ENCODE results near the gene TOGARAM1. TPM values are rescaled to one million over a fixed set of nuclear protein-coding genes. Genes with fewer than 3 reads are reported as not detected.

The TOGARAM1 gene
- total and polyA plus RNA-seq, 7 experiments from 2014 or later = 8.7 to 17.5 (median 12.0) TPM

GRCh38 chr14:45038865-45039264 is 76.9 kb downstream of the TOGARAM1 start:
- Histone ChIP-seq H3K4me3 (ENCODE audit: low read length) (no peak overlapping the region), H3K36me3 (ENCODE audit: control insufficient read depth in 2 of 3, insufficient read depth in 3 of 3, low read length in 3 of 3) (peaks cover 0 to 21% (median 0%) of the 10 kb centered on the region in 3 experiments), H3K4me1 (ENCODE audit: control insufficient read depth in 2 of 2, insufficient read depth in 2 of 2, low read length in 2 of 2) (no peaks in the 10 kb centered on the region), H3K27me3 (ENCODE audit: control insufficient read depth in 2 of 2, insufficient read depth in 2 of 2, low read length in 2 of 2) (no peaks in the 10 kb centered on the region), H3K27ac (ENCODE audit: low read depth, low read length) (no peak overlapping the region), H3K9me3 (ENCODE audit: control insufficient read depth in 2 of 3, low read length in 3 of 3) (no peaks in the 10 kb centered on the region)
- ATAC-seq (no peak), DNase-seq (no peak)
- H3K9me3 Mint-ChIP-seq = peaks cover 0 to 3% (median 0%) of the 10 kb centered on the region in 11 donors
- H3K27me3 Mint-ChIP-seq = no peaks in the 10 kb centered on the region
- CTCF ChIA-PET = no interaction called here
- no peak overlapping the region for H3K4me3 Mint-ChIP-seq
- H3K36me3 Mint-ChIP-seq = peaks cover 10 to 52% (median 35%) of the 10 kb centered on the region in 5 donors
- no peak overlapping the region for H3K27ac Mint-ChIP-seq
- peaks cover 0 to 6% (median 0%) of the 10 kb centered on the region in 7 donors for H3K4me1 Mint-ChIP-seq
- POLR2A ChIA-PET = no interaction called here
- intact Hi-C loops (cut with micrococcal nuclease) = no loop called here

DNA sequence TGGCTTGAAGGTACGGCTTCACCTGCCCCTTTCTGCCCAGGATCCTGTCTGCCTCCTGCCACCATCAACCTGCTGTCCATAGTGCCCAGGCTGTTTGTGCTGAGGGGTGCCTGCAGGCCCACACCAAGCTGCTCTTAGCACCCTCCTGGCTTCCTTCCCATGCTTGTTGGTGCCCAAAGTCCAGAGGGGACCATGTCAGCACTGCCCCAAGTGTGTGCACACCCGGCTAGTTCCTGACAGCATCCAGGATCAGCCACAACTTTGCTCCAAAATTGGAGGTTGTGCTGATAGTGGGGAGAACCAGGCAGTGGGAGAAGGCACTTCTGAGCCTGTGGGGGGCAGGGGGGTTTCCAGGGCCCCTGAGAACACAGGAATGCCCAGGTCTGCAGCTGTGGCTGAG is 77.4 kb downstream of the TOGARAM1 start:
- Mint-ChIP-seq H3K4me3 (no peak overlapping the region), H3K9me3 (peaks cover 0 to 2% (median 0%) of the 10 kb centered on the region in 11 donors), H3K27me3 (no peaks in the 10 kb centered on the region), H3K36me3 (peaks cover 10 to 47% (median 31%) of the 10 kb centered on the region in 5 donors), H3K4me1 (peaks cover 0 to 6% (median 0%) of the 10 kb centered on the region in 7 donors), H3K27ac (no peak overlapping the region)
- ATAC-seq (no peak), DNase-seq (no peak)
- no peaks in the 10 kb centered on the region for H3K4me1 ChIP-seq (ENCODE audit: control insufficient read depth in 2 of 2, insufficient read depth in 2 of 2, low read length in 2 of 2)
- no peaks in the 10 kb centered on the region for H3K27me3 ChIP-seq (ENCODE audit: control insufficient read depth in 2 of 2, insufficient read depth in 2 of 2, low read length in 2 of 2)
- CTCF ChIA-PET = no interaction called here
- no peaks in the 10 kb centered on the region for H3K9me3 ChIP-seq (ENCODE audit: control insufficient read depth in 2 of 3, low read length in 3 of 3)
- H3K4me3 ChIP-seq (ENCODE audit: low read length) = no peak overlapping the region
- intact Hi-C loops (cut with micrococcal nuclease) = no loop called here
- H3K36me3 ChIP-seq (ENCODE audit: control insufficient read depth in 2 of 3, insufficient read depth in 3 of 3, low read length in 3 of 3) = peaks cover 0 to 21% (median 0%) of the 10 kb centered on the region in 3 experiments
- POLR2A ChIA-PET = no interaction called here
- H3K27ac ChIP-seq (ENCODE audit: low read depth, low read length) = no peak overlapping the region

GRCh38 chr14:45041641-45042040 is 79.7 kb downstream of the TOGARAM1 start:
- ATAC-seq (no peak), DNase-seq (no peak)
- H3K9me3 Mint-ChIP-seq = peaks cover 0 to 2% (median 0%) of the 10 kb centered on the region in 11 donors
- H3K27ac Mint-ChIP-seq = no peak overlapping the region
- Histone ChIP-seq H3K9me3 (ENCODE audit: control insufficient read depth in 2 of 3, low read length in 3 of 3) (no peaks in the 10 kb centered on the region), H3K36me3 (ENCODE audit: control insufficient read depth in 2 of 3, insufficient read depth in 3 of 3, low read length in 3 of 3) (peaks cover 0 to 25% (median 0%) of the 10 kb centered on the region in 3 experiments), H3K27me3 (ENCODE audit: control insufficient read depth in 2 of 2, insufficient read depth in 2 of 2, low read length in 2 of 2) (no peaks in the 10 kb centered on the region), H3K4me1 (ENCODE audit: control insufficient read depth in 2 of 2, insufficient read depth in 2 of 2, low read length in 2 of 2) (no peaks in the 10 kb centered on the region), H3K4me3 (ENCODE audit: low read length) (no peak overlapping the region), H3K27ac (ENCODE audit: low read depth, low read length) (no peak overlapping the region)
- peaks cover 4 to 42% (median 22%) of the 10 kb centered on the region in 5 donors for H3K36me3 Mint-ChIP-seq
- ChIA-PET CTCF (no interaction called here), POLR2A (no interaction called here)
- intact Hi-C loops (cut with micrococcal nuclease) = no loop called here
- H3K4me1 Mint-ChIP-seq = no peaks in the 10 kb centered on the region
- H3K27me3 Mint-ChIP-seq = no peaks in the 10 kb centered on the region
- H3K4me3 Mint-ChIP-seq = no peak overlapping the region

GRCh38 chr14:45044638-45045037 is 82.6 kb downstream of the TOGARAM1 start:
- Mint-ChIP-seq H3K36me3 (peaks cover 6 to 35% (median 12%) of the 10 kb centered on the region in 5 donors), H3K27ac (no peak overlapping the region), H3K4me1 (no peaks in the 10 kb centered on the region), H3K9me3 (no peaks in the 10 kb centered on the region), H3K27me3 (no peaks in the 10 kb centered on the region), H3K4me3 (no peak overlapping the region)
- Histone ChIP-seq H3K36me3 (ENCODE audit: control insufficient read depth in 2 of 3, insufficient read depth in 3 of 3, low read length in 3 of 3) (peaks cover 0 to 8% (median 0%) of the 10 kb centered on the region in 3 experiments), H3K27me3 (ENCODE audit: control insufficient read depth in 2 of 2, insufficient read depth in 2 of 2, low read length in 2 of 2) (no peaks in the 10 kb centered on the region), H3K27ac (ENCODE audit: low read depth, low read length) (no peak overlapping the region), H3K4me1 (ENCODE audit: control insufficient read depth in 2 of 2, insufficient read depth in 2 of 2, low read length in 2 of 2) (no peaks in the 10 kb centered on the region), H3K9me3 (ENCODE audit: control insufficient read depth in 2 of 3, low read length in 3 of 3) (no peaks in the 10 kb centered on the region), H3K4me3 (ENCODE audit: low read length) (no peak overlapping the region)
- DNase-seq = no peak
- ChIA-PET POLR2A (no interaction called here), CTCF (no interaction called here)
- intact Hi-C loops (cut with micrococcal nuclease) = no loop called here
- ATAC-seq = no peak

GRCh38 chr14:45048385-45048784 is 86.4 kb downstream of the TOGARAM1 start:
- CTCF ChIA-PET = interaction anchor here (0.7 kb wide), 1 partner anchor 1519 kb away, joined by 4 read pairs; no protein-coding TSS in a partner anchor
- H3K36me3 Mint-ChIP-seq = peaks cover 4 to 35% (median 9%) of the 10 kb centered on the region in 5 donors
- POLR2A ChIA-PET = no interaction called here
- no peaks in the 10 kb centered on the region for H3K27me3 Mint-ChIP-seq
- peaks cover 0 to 8% (median 0%) of the 10 kb centered on the region in 3 experiments for H3K36me3 ChIP-seq (ENCODE audit: control insufficient read depth in 2 of 3, insufficient read depth in 3 of 3, low read length in 3 of 3)
- no peaks in the 10 kb centered on the region for H3K27me3 ChIP-seq (ENCODE audit: control insufficient read depth in 2 of 2, insufficient read depth in 2 of 2, low read length in 2 of 2)
- intact Hi-C loops (cut with micrococcal nuclease) = no loop called here
- H3K27ac ChIP-seq (ENCODE audit: low read depth, low read length) = no peak overlapping the region
- H3K4me3 ChIP-seq (ENCODE audit: low read length) = no peak overlapping the region
- no peak overlapping the region for H3K4me3 Mint-ChIP-seq
- H3K4me1 ChIP-seq (ENCODE audit: control insufficient read depth in 2 of 2, insufficient read depth in 2 of 2, low read length in 2 of 2) = no peaks in the 10 kb centered on the region
- H3K9me3 ChIP-seq (ENCODE audit: control insufficient read depth in 2 of 3, low read length in 3 of 3) = no peaks in the 10 kb centered on the region
- H3K4me1 Mint-ChIP-seq = no peaks in the 10 kb centered on the region
- no peaks in the 10 kb centered on the region for H3K9me3 Mint-ChIP-seq
- H3K27ac Mint-ChIP-seq = no peak overlapping the region
- DNase-seq (no peak), ATAC-seq (no peak)

DNA sequence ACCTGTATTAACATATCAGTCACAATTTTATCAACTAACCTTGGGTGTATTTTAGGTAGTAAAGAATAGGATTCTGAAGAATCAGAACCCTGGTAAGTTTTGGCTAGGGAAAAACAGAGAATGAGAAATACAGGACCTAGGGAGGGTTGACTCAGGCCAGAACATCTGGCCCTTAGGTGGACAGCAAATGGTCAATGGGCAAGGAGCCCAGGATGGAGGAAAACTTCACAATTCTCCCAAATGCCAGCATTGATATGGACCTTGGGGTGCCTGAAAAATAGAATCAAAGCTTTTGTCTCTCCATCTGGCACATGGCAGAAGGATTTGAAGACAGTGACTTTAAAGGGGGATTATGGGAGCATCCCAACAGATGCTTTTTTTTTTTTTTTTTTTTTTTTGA is 89.2 kb downstream of the TOGARAM1 start:
- no peak overlapping the region for H3K4me3 Mint-ChIP-seq
- DNase-seq (no peak), ATAC-seq (no peak)
- Histone ChIP-seq H3K27ac (ENCODE audit: low read depth, low read length) (no peak overlapping the region), H3K27me3 (ENCODE audit: control insufficient read depth in 2 of 2, insufficient read depth in 2 of 2, low read length in 2 of 2) (no peaks in the 10 kb centered on the region), H3K36me3 (ENCODE audit: control insufficient read depth in 2 of 3, insufficient read depth in 3 of 3, low read length in 3 of 3) (peaks cover 0 to 11% (median 0%) of the 10 kb centered on the region in 3 experiments), H3K9me3 (ENCODE audit: control insufficient read depth in 2 of 3, low read length in 3 of 3) (no peaks in the 10 kb centered on the region), H3K4me1 (ENCODE audit: control insufficient read depth in 2 of 2, insufficient read depth in 2 of 2, low read length in 2 of 2) (no peaks in the 10 kb centered on the region), H3K4me3 (ENCODE audit: low read length) (no peak overlapping the region)
- intact Hi-C loops (cut with micrococcal nuclease) = no loop called here
- H3K9me3 Mint-ChIP-seq = peaks cover 0 to under 1% (median 0%) of the 10 kb centered on the region in 11 donors
- H3K4me1 Mint-ChIP-seq = no peaks in the 10 kb centered on the region
- H3K27ac Mint-ChIP-seq = no peak overlapping the region
- ChIA-PET CTCF (interaction anchor here (0.6 kb wide), 1 partner anchor 24 kb away, joined by 3 read pairs; no protein-coding TSS in a partner anchor), POLR2A (no interaction called here)
- H3K27me3 Mint-ChIP-seq = no peaks in the 10 kb centered on the region
- H3K36me3 Mint-ChIP-seq = peaks cover 9 to 47% (median 18%) of the 10 kb centered on the region in 5 donors

- intact Hi-C loops (cut with micrococcal nuclease) = no loop called here
These were observed 89.9 kb downstream of the TOGARAM1 start for GRCh38 chr14:45051896-45052295.

More at GRCh38 chr14:45051896-45052295, 89.9 kb downstream of the TOGARAM1 start:
- H3K27ac ChIP-seq (ENCODE audit: low read depth, low read length) = no peak overlapping the region
- POLR2A ChIA-PET = no interaction called here
- no peaks in the 10 kb centered on the region for H3K9me3 ChIP-seq (ENCODE audit: control insufficient read depth in 2 of 3, low read length in 3 of 3)
- peaks cover 0 to 7% (median 0%) of the 10 kb centered on the region in 3 experiments for H3K36me3 ChIP-seq (ENCODE audit: control insufficient read depth in 2 of 3, insufficient read depth in 3 of 3, low read length in 3 of 3)
- ATAC-seq (no peak), DNase-seq (no peak)
- H3K27me3 ChIP-seq (ENCODE audit: control insufficient read depth in 2 of 2, insufficient read depth in 2 of 2, low read length in 2 of 2) = no peaks in the 10 kb centered on the region
- H3K4me3 ChIP-seq (ENCODE audit: low read length) = no peak overlapping the region
- Mint-ChIP-seq H3K27ac (no peak overlapping the region), H3K27me3 (no peaks in the 10 kb centered on the region), H3K4me3 (no peak overlapping the region), H3K36me3 (peaks cover 3 to 47% (median 26%) of the 10 kb centered on the region in 5 donors), H3K9me3 (peaks cover 0 to 4% (median 0%) of the 10 kb centered on the region in 11 donors), H3K4me1 (peaks cover 0 to 2% (median 0%) of the 10 kb centered on the region in 7 donors)
- no peaks in the 10 kb centered on the region for H3K4me1 ChIP-seq (ENCODE audit: control insufficient read depth in 2 of 2, insufficient read depth in 2 of 2, low read length in 2 of 2)
- CTCF ChIA-PET = no interaction called here

Measured in naive thymus-derived CD4-positive, alpha-beta T cell (primary cell).